SK-N-SH (cell line): ENCODE data around the gene GPR55. TPM values are rescaled to one million over a fixed set of nuclear protein-coding genes. Genes with fewer than 3 reads are reported as not detected.
A peak's percentile ranks its signal among the peaks of the same experiment; 100 is the strongest.

Experiments used
- CTCF ChIA-PET: fragments of 300-600, 350-600 bp; formaldehyde crosslinking; extraction: SDS; loops from one replicate; lab custom pipeline; 2021; lab: Yijun Ruan, JAX
- POLR2A ChIA-PET: fragments of 350-600 bp; sonication (Branson Sonifier 250); formaldehyde crosslinking; extraction: SDS; loops from one replicate; lab custom pipeline; 2020; ENCODE audit warnings: antibody characterized with exemption, inconsistent platforms; lab: Yijun Ruan, JAX
- DNase-seq: peaks from one replicate; pipeline ENCODE4 v3.0.0; 2012
- H2AFZ ChIP-seq: fragments of 200-600 bp; sonication (generic); 2 replicates; pipeline ENCODE4 v1.8.1; 2016; ENCODE audit warnings: antibody characterized with exemption, mild to moderate bottlenecking, low read depth
- H3F3A ChIP-seq: fragments of 200-600 bp; sonication (generic); replicated peaks from 2 replicates; pipeline ENCODE3; 2016; ENCODE audit warnings: antibody characterized with exemption, mild to moderate bottlenecking; ENCODE audit not compliant: insufficient read depth
- H3K27ac ChIP-seq, 2 experiments: fragments of 200-500 bp in 1 of 2; fragments of 200-600 bp in 1 of 2; sonication (Bioruptor generic) in 1 of 2; sonication (generic), shearing (Covaris generic) in 1 of 2; 2 replicates each; pipeline versions ENCODE4 v1.5.1 to v1.6.1; 2014 to 2016; ENCODE audit warnings: low read depth in 2 of 2, inconsistent platforms in 1 of 2, low read length in 1 of 2, mild to moderate bottlenecking in 1 of 2, mixed read lengths in 1 of 2
- H3K27me3 ChIP-seq: fragments of 200-600 bp; sonication (generic), shearing (Covaris generic); 2 replicates; pipeline ENCODE4 v1.6.1; 2016; ENCODE audit warnings: mixed run types; ENCODE audit not compliant: insufficient read depth
- H3K36me3 ChIP-seq, 2 experiments: fragments of 200-500 bp in 1 of 2; fragments of 200-600 bp in 1 of 2; sonication (Bioruptor generic) in 1 of 2; sonication (generic) in 1 of 2; replicated peaks in 1 of 2; 2 replicates each; pipeline versions ENCODE3 to v1.5.1; 2014 to 2016; ENCODE audit warnings: low read length in 1 of 2, mild to moderate bottlenecking in 1 of 2; ENCODE audit not compliant: insufficient read depth in 2 of 2, control insufficient read depth in 1 of 2
- H3K4me1 ChIP-seq, 2 experiments: fragments of 200-500 bp in 1 of 2; fragments of 200-600 bp in 1 of 2; sonication (Bioruptor generic) in 1 of 2; sonication (generic), shearing (Covaris generic) in 1 of 2; 2 replicates each; pipeline versions ENCODE4 v1.5.1 to v1.6.1; 2014 to 2016; ENCODE audit warnings: low read depth in 1 of 2, low read length in 1 of 2, mixed run types in 1 of 2; ENCODE audit not compliant: insufficient read depth in 2 of 2, control insufficient read depth in 1 of 2
- H3K4me2 ChIP-seq: fragments of 200-600 bp; sonication (generic), shearing (Covaris generic); 2 replicates; pipeline ENCODE4 v1.6.1; 2017; ENCODE audit warnings: mixed run types
- H3K4me3 ChIP-seq, 2 experiments: fragments of 200-500 bp in 1 of 2; fragments of 200-600 bp in 1 of 2; sonication (Bioruptor generic) in 1 of 2; sonication (generic), shearing (Covaris generic) in 1 of 2; 2 replicates each; pipeline versions ENCODE4 v1.5.1 to v1.8.1; 2014 to 2016; ENCODE audit warnings: low read depth in 2 of 2, inconsistent platforms in 1 of 2, low read length in 1 of 2, mild to moderate bottlenecking in 1 of 2, mixed read lengths in 1 of 2, moderate library complexity in 1 of 2
- H3K79me2 ChIP-seq: fragments of 200-600 bp; sonication (generic); 2 replicates; pipeline ENCODE4 v1.8.1; 2017; ENCODE audit warnings: mild to moderate bottlenecking; ENCODE audit not compliant: insufficient read depth
- H3K9ac ChIP-seq: fragments of 200-600 bp; sonication (generic); 2 replicates; pipeline ENCODE4 v1.6.1; 2017; ENCODE audit warnings: mixed run types
- H3K9me2 ChIP-seq: fragments of 200-600 bp; sonication (generic); 2 replicates; pipeline ENCODE4 v1.6.1; 2017; ENCODE audit warnings: mixed run types
- H3K9me3 ChIP-seq: fragments of 200-600 bp; sonication (generic); 2 replicates; pipeline ENCODE4 v1.6.1; 2017; ENCODE audit warnings: mixed run types, mild to moderate bottlenecking, moderate library complexity
- H4K20me1 ChIP-seq: fragments of 200-600 bp; sonication (generic); 2 replicates; pipeline ENCODE4 v1.6.1; 2017; ENCODE audit warnings: mild to moderate bottlenecking, mixed run types; ENCODE audit not compliant: insufficient read depth
- EP300 ChIP-seq, 2 experiments: IDR thresholded peaks; 2 replicates each; pipeline versions ENCODE4 v1.4.0 to v1.6.1; 2012; ENCODE audit warnings: borderline replicate concordance in 1 of 2, low read depth in 1 of 2, low read length in 1 of 2
- FOSL2 ChIP-seq: IDR thresholded peaks from 2 replicates; pipeline ENCODE4 v1.4.0; 2012; ENCODE audit warnings: low read depth, mild to moderate bottlenecking, moderate library complexity, borderline replicate concordance
- FOXM1 ChIP-seq: IDR thresholded peaks from 2 replicates; pipeline ENCODE4 v1.4.0; 2012; ENCODE audit warnings: low read depth, mild to moderate bottlenecking
- NFIC ChIP-seq: IDR thresholded peaks from 2 replicates; pipeline ENCODE4 v1.4.0; 2012; ENCODE audit warnings: borderline replicate concordance
- POLR2AphosphoS5 ChIP-seq: IDR thresholded peaks from 2 replicates; pipeline ENCODE4 v1.6.1; 2012; ENCODE audit warnings: low read depth, low read length
- RCOR1 ChIP-seq: fragments of 150-350 bp; IDR thresholded peaks from 2 replicates; pipeline ENCODE4 v1.6.1; 2017; ENCODE audit warnings: antibody characterized with exemption, low read length
- SIN3A ChIP-seq: IDR thresholded peaks from 2 replicates; pipeline ENCODE4 v1.6.1; 2012; ENCODE audit warnings: low read depth, mild to moderate bottlenecking, low read length, moderate library complexity, borderline replicate concordance
- TAF1 ChIP-seq: IDR thresholded peaks from 2 replicates; pipeline ENCODE4 v1.6.1; 2012; ENCODE audit warnings: low read depth, mild to moderate bottlenecking, low read length, moderate library complexity, borderline replicate concordance
- WGBS: methylation state at CpG from one replicate; pipeline ENCODE4 v1.1.6; 2017; ENCODE audit warnings: low lambda C conversion rate; 5-methylcytosine and 5-hydroxymethylcytosine counted together
- polyA plus RNA-seq, 3 experiments: library from polyadenylated mRNA; depleted of rRNA; stranded (reverse); fragments of >200 nt; gene quantifications; 2 replicates each; pipeline ENCODE4 v1.2.3, GENCODE V29; 2012
- TF ChIP-seq, protein P1 (sequence below): IDR thresholded peaks from 2 replicates; pipeline ENCODE4 v1.6.1; 2012; ENCODE audit warnings: mild to moderate bottlenecking, low read depth, low read length, moderate library complexity
- TF ChIP-seq, protein P2 (sequence below): IDR thresholded peaks from 2 replicates; pipeline ENCODE4 v1.4.0; 2012; ENCODE audit warnings: low read depth, borderline replicate concordance
- TF ChIP-seq, protein P3 (sequence below): fragments of 150-350 bp; IDR thresholded peaks from 2 replicates; pipeline ENCODE4 v1.6.1; 2017; ENCODE audit warnings: antibody characterized with exemption, low read length, low read depth, borderline replicate concordance
- TF ChIP-seq, protein P4 (sequence below): fragments of 150-350 bp; IDR thresholded peaks from 2 replicates; pipeline ENCODE4 v1.6.1; 2016; ENCODE audit warnings: mild to moderate bottlenecking, low read depth, low read length
- TF ChIP-seq, protein P5 (sequence below): IDR thresholded peaks from 2 replicates; pipeline ENCODE4; 2012

GPR55 gene
- polyA plus RNA-seq, 1 of the 3 experiments (the other 2 are of a cell fraction) = not detected

DNA sequence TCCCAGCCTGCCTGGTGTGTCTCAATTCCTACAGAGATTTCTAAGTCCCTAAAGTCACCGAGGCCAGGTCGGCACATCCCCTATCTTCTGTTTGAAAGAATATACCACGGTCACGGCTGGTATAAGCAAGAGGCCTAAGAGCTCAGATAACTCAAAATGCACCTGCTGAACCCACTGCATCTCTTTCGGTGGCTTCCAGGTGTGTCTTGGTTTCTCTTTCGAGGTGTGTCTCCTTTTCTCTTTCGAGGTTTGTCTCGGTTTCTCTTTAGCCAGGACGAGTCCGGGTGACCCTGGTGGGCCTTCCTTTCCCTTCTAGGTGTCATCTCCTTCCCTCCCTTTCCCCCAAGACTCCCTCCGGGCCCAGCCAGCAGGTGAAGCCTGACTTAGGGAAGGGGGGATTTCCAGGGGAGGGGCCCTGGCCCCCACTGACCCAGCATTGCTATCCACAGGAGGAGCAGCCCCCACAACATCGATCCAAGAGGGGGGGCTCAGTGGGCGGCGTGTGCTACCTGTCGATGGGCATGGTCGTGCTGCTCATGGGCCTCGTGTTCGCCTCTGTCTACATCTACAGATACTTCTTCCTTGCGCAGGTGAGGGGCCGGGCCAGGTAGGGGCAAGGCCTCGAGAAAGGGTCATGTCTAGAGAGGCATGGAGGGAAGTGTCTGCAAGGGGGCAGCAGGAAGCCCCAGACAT is 51.9 kb downstream of the GPR55 start (continued):
- TF ChIP-seq, protein P1, sequence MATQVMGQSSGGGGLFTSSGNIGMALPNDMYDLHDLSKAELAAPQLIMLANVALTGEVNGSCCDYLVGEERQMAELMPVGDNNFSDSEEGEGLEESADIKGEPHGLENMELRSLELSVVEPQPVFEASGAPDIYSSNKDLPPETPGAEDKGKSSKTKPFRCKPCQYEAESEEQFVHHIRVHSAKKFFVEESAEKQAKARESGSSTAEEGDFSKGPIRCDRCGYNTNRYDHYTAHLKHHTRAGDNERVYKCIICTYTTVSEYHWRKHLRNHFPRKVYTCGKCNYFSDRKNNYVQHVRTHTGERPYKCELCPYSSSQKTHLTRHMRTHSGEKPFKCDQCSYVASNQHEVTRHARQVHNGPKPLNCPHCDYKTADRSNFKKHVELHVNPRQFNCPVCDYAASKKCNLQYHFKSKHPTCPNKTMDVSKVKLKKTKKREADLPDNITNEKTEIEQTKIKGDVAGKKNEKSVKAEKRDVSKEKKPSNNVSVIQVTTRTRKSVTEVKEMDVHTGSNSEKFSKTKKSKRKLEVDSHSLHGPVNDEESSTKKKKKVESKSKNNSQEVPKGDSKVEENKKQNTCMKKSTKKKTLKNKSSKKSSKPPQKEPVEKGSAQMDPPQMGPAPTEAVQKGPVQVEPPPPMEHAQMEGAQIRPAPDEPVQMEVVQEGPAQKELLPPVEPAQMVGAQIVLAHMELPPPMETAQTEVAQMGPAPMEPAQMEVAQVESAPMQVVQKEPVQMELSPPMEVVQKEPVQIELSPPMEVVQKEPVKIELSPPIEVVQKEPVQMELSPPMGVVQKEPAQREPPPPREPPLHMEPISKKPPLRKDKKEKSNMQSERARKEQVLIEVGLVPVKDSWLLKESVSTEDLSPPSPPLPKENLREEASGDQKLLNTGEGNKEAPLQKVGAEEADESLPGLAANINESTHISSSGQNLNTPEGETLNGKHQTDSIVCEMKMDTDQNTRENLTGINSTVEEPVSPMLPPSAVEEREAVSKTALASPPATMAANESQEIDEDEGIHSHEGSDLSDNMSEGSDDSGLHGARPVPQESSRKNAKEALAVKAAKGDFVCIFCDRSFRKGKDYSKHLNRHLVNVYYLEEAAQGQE = no peak
- TF ChIP-seq, protein P2, sequence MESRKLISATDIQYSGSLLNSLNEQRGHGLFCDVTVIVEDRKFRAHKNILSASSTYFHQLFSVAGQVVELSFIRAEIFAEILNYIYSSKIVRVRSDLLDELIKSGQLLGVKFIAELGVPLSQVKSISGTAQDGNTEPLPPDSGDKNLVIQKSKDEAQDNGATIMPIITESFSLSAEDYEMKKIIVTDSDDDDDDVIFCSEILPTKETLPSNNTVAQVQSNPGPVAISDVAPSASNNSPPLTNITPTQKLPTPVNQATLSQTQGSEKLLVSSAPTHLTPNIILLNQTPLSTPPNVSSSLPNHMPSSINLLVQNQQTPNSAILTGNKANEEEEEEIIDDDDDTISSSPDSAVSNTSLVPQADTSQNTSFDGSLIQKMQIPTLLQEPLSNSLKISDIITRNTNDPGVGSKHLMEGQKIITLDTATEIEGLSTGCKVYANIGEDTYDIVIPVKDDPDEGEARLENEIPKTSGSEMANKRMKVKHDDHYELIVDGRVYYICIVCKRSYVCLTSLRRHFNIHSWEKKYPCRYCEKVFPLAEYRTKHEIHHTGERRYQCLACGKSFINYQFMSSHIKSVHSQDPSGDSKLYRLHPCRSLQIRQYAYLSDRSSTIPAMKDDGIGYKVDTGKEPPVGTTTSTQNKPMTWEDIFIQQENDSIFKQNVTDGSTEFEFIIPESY = no peak

DNA sequence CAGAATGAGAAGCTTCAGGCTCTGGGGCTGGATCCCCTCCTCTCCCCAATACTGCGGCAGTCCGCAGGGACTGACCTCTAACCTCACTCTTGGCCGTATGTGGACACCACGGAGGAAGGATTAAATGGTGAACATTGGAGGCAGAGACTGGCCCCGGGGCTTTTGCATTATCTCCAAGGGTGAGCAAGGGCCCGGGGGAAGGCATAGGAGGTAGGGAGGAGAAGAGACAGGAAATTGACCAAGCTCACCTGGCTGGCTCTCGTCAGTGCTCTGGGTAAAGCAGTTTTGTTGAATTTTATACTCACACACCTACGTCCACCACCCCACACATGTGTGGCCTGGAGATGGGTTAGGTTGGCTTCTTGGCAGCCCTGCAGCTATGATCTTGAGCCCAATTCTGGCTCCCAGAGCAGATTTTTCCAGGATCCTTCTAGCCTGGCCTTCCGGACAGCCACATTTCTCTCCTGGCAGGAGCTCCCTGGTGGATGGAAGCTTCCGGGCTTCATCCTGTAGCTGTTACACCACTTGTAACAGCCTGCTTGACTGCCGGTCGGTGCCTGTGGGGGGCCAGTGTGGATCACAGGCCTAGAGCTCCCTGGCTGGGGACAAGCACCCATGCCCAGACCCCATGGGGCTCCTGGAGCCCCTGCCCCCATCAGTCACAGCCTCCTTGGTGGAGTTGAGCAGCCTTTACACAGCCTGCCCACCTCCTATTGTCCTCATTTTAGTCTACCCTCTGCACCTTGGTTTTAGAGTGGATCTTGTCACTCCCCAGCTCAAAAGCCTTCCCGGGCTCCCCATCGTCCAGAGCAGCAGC is 52.7 kb downstream of the GPR55 start:
- WGBS = 91% methylated on average over 10 of the region's 14 CpGs
- H3K9me2 ChIP-seq = no peaks in the 10 kb centered on the region
- ChIA-PET CTCF (interaction anchor here (0.7 to 7.9 kb wide), 7 partner anchors 25 to 715 kb away, joined by 3 to 58 read pairs (median 7); no protein-coding TSS in a partner anchor), POLR2A (no interaction called here)
- H3K4me2 ChIP-seq = no peak overlapping the region
- H3K27me3 ChIP-seq = no peaks in the 10 kb centered on the region
- H3K36me3 ChIP-seq = peaks cover 0 to 20% of the 10 kb centered on the region in 2 experiments
- no peak overlapping the region for H2AFZ ChIP-seq
- TF ChIP-seq FOXM1 (no peak), NFIC (no peak), FOSL2 (no peak), POLR2AphosphoS5 (no peak), TAF1 (no peak), EP300 (IDR thresholded peaks at IDR 0.05; ENCODE audit: borderline replicate concordance in 1 of 2, low read depth in 1 of 2, low read length in 1 of 2) (no peak), RCOR1 (no peak), SIN3A (no peak)
- TF ChIP-seq, protein P3, sequence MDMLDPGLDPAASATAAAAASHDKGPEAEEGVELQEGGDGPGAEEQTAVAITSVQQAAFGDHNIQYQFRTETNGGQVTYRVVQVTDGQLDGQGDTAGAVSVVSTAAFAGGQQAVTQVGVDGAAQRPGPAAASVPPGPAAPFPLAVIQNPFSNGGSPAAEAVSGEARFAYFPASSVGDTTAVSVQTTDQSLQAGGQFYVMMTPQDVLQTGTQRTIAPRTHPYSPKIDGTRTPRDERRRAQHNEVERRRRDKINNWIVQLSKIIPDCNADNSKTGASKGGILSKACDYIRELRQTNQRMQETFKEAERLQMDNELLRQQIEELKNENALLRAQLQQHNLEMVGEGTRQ = no peak
- TF ChIP-seq, protein P1 = no peak
- TF ChIP-seq, protein P4, sequence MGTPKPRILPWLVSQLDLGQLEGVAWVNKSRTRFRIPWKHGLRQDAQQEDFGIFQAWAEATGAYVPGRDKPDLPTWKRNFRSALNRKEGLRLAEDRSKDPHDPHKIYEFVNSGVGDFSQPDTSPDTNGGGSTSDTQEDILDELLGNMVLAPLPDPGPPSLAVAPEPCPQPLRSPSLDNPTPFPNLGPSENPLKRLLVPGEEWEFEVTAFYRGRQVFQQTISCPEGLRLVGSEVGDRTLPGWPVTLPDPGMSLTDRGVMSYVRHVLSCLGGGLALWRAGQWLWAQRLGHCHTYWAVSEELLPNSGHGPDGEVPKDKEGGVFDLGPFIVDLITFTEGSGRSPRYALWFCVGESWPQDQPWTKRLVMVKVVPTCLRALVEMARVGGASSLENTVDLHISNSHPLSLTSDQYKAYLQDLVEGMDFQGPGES = no peak
- TF ChIP-seq, protein P5, sequence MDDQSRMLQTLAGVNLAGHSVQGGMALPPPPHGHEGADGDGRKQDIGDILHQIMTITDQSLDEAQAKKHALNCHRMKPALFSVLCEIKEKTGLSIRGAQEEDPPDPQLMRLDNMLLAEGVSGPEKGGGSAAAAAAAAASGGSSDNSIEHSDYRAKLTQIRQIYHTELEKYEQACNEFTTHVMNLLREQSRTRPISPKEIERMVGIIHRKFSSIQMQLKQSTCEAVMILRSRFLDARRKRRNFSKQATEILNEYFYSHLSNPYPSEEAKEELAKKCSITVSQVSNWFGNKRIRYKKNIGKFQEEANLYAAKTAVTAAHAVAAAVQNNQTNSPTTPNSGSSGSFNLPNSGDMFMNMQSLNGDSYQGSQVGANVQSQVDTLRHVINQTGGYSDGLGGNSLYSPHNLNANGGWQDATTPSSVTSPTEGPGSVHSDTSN = no peak
- H3K4me3 ChIP-seq = no peak overlapping the region
- peaks cover 25 to 63% of the 10 kb centered on the region in 2 experiments; a peak in 3 of 4 replicates for H3K4me1 ChIP-seq
- H3F3A ChIP-seq = no peaks in the 10 kb centered on the region
- H3K9me3 ChIP-seq = no peaks in the 10 kb centered on the region
- no peak for DNase-seq
- H3K9ac ChIP-seq = no peak overlapping the region
- no peaks in the 10 kb centered on the region for H3K79me2 ChIP-seq
- peaks cover 25% of the 10 kb centered on the region; the same call in 1 of the 2 replicates for H4K20me1 ChIP-seq
- H3K27ac ChIP-seq = peak overlapping the region in 1 of 2 experiments; percentile 99; a peak in 2 of 4 replicates
